H54 (cell line): ENCODE results near the gene ADH1B.
"Not testable (repeated sequence)": the region's sequence is repeated elsewhere in the genome, so short reads cannot be mapped to it uniquely, and the experiment has no call there.

ENCODE experiments used
- DNase-seq: peaks from one replicate; pipeline ENCODE4 v3.0.0; 2011; ENCODE audit warnings: low spot score, mixed read lengths; ENCODE audit not compliant: insufficient read length
- FAIRE-seq: peaks from 3 replicates; lab custom pipeline; 2011; peaks lifted over from hg19 to GRCh38; lab: Jason Lieb, UNC
- POLR2A ChIP-seq: IDR thresholded peaks from 2 replicates; pipeline ENCODE4 v1.6.1; 2011; ENCODE audit warnings: low read depth, mild to moderate bottlenecking, low read length

ADH1B gene

DNA sequence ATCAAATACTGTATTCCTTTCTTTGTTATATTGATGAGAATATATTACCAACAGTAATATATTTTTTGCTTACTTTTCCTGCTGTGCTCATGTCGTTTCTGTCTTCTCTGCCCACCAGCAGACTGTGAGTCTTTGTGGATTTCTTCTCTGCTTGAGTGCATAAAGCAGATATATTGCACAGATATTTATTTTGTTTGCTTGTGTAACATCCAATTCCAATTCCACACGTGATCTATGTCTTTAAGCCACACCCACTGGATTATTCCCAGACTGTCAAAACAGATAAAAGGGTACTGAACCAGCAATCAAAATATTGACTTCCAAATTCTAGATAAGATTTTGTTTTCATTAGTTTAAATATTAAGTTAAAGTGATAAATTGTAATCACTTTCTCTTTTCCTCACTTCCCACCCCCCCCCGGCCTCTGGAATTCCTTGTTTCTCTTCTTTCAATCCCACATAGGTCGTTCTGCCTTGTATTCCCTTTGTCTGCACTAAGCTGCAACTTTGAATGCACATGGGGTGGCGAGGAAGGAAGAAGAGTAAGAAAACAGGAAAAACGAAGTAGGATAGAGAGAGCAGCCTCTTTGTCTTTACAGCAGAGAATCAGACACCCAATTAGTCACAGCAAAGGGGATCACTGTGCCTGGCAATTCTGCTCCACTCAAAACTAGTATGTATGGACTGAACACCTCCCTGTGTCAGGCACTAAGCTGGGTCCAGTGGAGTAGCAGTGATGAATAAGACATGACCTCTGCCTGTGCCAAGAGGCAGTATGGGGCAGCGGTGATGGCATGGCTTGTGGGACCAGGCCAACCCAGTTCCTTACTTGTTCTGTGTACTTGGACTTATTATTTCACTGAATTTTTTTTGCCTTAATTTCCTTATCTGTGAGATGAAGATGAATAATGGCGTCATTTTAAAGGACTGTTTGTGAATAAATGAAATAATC, at the start of gene ADH1B:
TSS of gene ADH1B (minus strand) at position 161 of the 951 bp plus-strand sequence. CDS start at position 91, 70 bp downstream.
- TF ChIP-seq POLR2A, result no peak
- no peak for DNase-seq
- no peak for FAIRE-seq

DNA sequence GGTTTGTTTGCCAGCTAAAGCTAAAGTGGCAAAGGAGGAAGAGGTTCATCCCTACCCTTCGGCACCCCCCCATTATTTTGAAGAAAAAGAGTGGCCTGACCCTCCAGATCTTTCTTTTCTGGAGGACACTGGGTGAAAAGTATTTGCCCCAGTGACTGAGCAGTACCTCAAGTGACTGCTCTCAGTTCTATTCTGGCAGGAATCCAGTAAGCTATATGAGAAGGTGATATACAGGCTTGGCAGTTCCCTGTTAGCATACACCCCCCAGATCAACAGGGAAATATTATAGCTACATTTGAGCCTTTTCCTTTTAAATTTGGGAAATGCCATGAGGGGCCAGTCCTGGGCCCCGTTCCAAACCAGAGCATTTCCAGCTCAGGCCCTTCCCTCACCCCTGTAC, 46.6 kb upstream of the ADH1B start:
- DNase-seq, FAIRE-seq: not testable (repeated sequence)

DNA sequence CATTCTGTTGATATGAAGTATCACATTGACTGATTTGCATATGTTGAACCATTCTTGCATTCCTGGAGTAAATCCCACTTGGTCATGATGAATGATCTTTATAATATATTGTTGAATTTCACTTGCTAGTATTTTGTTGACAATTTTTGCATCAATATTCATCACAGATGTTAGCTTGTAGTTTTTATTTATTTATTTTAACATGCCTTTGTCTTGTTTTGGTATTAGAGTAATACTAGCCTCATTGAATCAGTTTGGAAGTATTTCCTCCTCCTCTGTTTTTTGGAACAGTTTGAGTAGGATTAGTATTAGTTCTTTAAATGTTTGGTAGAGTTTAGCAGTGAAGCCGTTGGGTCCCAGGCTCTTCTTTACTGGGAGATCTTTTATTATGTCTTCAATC, 45.3 kb upstream of the ADH1B start:
- DNase-seq, result no peak
- no peak for TF ChIP-seq POLR2A
- no peak for FAIRE-seq

DNA sequence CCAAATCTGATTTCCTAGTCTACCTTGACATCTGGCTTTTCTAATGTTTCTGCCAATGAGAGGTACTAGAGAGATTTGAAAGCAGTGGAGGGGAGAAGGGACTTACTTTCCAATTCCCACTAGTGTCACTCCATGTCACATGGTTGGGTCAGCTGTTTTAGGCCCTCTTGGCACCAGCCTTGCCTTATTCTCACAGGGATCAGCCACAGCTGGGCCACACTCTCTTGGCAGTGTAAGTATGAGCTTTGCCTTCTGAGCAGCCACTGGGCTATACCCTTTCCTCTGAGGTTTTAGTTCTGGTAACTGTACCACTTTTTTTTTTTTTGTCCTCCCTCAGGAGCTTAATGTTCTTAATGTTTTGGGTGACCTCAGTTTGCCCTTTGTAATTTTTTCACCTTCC, 41.6 kb upstream of the ADH1B start:
- no peak for TF ChIP-seq POLR2A
- DNase-seq (no peak), FAIRE-seq (no peak)

DNA sequence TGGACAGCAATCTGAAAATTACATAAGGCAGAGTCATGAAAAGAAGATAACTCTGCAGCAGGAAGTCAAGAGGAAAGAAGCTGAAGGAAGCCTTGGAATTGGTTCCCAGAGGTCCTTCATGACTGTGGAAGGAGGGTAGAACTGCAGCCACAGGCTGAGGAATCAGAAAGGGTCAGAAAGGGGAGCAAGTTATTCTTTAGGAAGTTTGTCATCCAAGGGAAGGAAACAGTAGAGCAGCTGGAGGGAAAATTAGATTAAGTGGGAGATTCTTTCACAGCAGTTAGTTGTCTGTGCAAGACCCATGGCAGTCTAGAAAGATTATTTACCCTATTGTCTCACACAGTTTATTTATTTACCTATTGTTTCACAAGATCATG, 40.7 kb upstream of the ADH1B start:
- FAIRE-seq, result no peak
- TF ChIP-seq POLR2A, result no peak
- DNase-seq, result no peak

DNA sequence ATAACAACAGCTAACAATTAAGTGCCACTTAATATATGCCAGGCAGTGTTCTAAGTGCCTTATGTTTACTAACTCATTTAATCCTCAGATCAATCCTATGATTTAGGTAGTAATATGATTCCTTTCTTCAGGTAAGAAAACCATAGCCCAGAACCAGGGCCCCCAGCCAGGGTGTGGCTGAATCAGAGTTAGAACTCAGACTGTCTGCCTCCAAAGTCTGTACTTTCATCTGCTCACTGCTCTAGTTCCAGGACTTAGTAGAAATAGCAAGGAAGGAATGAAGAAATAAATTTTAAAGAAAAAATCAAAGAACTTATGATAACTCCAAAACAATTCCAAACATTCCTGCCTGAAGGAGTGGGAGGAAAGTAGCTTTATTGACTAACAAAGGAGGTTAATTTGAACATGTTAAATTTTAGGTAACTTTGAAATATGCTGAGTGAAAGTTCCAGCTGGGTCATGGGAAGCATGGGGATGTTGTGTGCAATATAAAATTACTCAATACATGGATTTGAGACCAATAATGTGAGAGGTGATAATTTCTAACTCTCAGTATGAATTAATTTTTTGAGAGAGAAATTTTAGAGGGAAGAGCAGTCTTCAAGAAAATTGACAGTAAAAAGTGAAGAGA, 40.2 kb upstream of the ADH1B start:
- DNase-seq (no peak), FAIRE-seq (no peak)
- no peak for TF ChIP-seq POLR2A

DNA sequence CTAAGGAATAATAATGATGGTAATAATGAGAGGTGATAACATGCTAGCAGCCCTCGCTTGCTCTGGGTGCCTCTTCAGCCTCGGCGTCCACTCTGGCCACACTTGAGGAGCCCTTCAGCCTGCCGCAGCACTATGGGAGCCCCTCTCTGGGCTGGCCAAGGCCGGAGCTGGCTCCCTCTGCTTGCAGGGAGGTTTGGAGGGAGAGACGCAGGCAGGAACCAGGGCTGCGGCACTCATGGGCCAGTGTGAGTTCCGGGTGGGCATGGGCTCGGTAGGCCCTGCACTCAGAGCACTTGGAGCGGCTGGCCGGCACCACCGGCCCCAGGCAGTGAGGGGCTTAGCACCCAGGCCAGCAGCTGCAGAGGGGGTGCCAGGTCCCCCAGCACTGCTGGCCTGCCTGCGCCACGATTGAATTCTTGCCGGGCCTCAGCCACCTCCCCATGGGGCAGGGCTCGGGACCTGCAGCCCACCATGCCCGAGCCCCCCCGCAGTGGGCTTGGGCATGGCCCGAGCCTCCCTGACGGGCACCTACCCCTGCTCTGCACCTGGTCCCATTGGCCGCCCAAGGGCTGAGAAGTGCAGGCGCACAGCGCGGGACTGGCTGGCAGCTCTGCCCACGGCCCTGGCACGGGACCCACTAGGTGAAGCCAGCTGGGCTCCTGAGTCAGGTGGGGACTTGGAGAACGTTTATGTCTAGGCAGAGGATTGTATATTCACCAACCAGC, 38.4 kb upstream of the ADH1B start:
- FAIRE-seq (no peak), DNase-seq (no peak)
- no peak for TF ChIP-seq POLR2A

DNA sequence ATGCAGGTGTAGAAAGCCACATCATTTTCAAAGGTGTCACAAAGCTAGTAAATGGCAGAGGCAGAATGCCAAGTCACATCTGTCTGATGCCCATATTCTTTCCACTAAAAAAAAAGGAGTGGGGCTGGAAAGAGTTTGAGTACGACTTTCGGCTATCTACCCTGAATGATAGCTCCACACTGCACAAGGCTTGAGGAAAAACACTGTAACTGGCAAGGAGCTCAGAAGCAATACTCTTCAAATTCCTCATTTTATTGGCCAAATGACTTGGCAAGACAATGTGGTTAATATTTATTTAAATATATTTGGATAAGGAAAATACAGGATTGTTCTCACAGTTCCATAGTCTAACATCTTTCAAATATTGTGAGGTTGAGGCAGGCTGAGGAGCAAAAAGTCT, 36.7 kb upstream of the ADH1B start:
- DNase-seq (no peak), FAIRE-seq (no peak)
- TF ChIP-seq POLR2A, result no peak

DNA sequence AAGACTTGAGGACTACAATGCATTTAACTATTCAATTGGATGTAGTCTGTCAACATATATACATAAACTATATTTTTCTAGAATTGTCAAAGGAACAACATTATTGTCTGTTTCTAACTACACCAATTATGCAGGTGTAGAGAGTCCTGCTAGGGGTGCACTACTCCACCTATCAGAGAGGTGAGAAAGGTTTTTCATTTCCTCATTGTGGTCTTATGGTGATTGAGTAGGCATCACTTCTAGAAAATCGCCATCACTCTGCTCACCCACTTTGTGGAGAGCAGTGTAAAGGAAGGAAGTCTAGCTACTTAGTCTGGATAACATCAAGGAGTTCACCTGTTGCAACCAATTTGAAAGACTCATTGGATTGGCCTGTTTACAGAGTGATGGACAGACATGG, 35.8 kb upstream of the ADH1B start:
- no peak for FAIRE-seq
- no peak for TF ChIP-seq POLR2A

DNA sequence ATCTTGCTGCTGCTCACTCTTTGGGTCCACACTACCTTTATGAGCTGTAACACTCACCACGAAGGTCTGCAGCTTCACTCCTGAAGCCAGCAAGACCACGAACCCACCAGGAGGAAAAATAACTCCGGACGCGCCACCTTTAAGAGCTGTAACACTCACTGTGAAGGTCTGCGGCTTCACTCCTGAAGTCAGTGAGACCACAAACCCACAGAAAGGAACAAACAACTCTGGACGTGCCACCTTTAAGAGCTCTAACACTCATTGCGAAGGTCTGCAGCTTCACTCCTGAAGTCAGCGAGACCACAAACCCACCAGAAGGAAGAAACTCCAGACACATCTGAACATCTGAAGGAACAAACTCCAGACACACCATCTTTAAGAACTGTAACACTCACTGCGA, 34.9 kb upstream of the ADH1B start:
- FAIRE-seq, DNase-seq: not testable (repeated sequence)

More for the DNA sequence above, 35.8 kb upstream of the ADH1B start:
- DNase-seq, result no peak

DNA sequence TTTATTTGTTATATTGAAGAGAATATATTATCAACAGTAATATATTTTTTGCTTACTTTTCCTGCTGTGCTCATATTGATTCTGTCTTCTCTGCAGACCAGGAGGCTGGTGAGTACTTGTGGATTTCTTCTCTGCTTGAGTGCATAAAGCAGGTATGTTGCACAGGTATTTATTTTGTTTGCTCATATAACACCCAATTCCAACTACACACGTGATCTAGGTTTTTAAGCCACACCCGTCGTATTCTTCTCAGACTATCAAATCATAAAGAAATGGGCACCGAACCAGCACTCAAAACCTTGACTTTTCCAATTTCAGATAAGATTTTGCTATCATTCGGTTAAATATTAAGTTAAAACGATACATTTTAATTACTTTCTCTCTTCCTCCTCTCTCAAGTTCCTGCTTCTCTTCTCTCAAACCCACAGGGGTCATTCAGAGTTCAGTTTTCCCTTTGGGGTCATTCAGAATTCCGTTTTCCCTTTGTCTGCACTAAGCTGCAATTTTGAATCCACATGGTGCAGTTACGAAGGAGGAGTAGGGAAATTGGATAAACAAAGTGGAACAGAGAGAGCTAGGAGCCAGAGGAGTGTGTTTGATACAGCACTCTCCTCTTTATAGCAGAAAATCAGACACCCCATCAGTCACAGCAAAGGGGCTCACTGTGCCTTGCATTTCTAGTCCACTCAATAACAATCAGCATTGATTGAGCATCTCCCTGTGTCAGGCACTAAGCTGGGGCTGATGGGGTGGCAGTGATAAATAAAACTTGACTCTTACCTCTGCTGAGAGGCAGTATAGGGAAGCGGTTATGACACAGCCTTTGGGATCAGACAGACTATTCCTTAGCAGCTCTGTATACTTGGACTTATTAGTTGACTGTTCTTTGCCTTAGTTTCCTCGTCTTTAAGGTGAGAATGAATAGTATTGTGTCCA, 31.7 kb upstream of the ADH1B start, which contains the start of gene ADH1C:
TSS of gene ADH1C (minus strand) at position 145 of the 936 bp plus-strand sequence. CDS start at position 74, 71 bp downstream.
- FAIRE-seq (no peak), DNase-seq (no peak)
- no peak for TF ChIP-seq POLR2A

DNA sequence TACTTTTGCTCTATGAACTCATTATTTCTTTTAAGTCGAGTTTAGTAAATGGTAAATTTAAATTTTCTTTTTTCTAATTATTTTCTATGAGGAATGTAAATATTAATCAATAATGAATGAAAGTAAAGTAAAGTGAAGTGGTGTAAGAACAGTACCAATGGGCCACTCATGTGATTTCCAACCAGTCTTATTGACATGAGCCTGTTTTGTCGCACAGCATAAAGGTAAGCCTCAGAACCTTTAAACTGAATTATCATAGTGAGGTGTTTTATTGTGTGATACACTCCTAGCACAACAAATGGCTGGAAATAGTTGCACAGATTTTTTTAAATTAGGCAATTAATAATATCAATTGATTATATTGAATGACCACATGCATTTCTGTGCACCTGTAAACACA, 30.3 kb upstream of the ADH1B start:
- no peak for FAIRE-seq
- no peak for DNase-seq
- no peak for TF ChIP-seq POLR2A

DNA sequence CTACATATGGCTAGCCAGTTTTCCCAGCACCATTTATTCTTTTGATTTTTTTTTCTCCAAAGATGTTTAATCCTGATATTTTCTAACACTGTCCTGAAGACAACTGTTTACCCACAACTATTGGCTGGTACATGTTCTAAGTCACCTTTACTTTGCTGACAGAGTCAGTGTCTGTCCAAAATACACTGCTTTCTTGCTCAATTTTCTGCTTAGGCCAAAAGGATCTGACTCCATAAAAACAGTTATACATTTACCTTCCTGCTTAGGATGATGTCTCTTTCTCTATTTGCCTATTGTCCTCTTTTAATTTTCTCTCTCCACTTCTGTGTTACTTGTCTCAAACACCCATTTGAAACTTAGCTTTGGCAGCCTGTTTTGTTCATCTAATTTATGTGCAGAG, 28.1 kb upstream of the ADH1B start:
- FAIRE-seq (no peak), DNase-seq (no peak)
- no peak for TF ChIP-seq POLR2A

DNA sequence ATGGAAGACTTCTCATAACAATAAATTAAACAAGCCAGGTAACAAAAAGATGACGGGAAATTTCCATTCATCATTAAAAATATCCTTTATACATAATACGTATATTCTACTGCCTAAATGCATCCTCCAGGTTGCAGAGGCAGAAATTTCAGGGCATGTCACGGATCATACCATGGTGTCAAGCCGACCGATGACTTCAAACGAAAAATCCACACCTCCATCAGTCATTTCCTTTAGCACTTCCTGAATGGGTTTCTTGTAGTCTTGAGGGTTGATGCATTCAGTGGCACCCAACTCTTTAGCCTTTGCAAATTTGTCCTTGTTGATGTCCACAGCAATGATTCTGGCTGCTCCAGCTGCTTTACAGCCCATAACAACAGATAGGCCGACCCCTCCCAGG, 21.4 kb upstream of the ADH1B start:
- not testable (repeated sequence) for FAIRE-seq, DNase-seq
